ENCODE data around the gene FBXL13.
"Not testable (repeated sequence)": the region's sequence is repeated elsewhere in the genome, so short reads cannot be mapped to it uniquely, and the experiment has no call there.

The FBXL13 gene

GRCh38 chr7:103003004-103003403 is 71.6 kb downstream of the FBXL13 start:
- H3K4me3 ChIP-seq (ENCODE audit: low read depth, low read length): no peak overlapping the region
- TF ChIP-seq CTCF (IDR thresholded peaks at IDR 0.05; ENCODE audit: control insufficient read depth, extremely low read depth, insufficient read depth): no peak
- DNase-seq (ENCODE audit: low read depth): no peak

GRCh38 chr7:103001210-103001609 is 73.4 kb downstream of the FBXL13 start:
- H3K4me3 ChIP-seq (ENCODE audit: low read depth, low read length): no peak overlapping the region
- no peak for TF ChIP-seq CTCF (IDR thresholded peaks at IDR 0.05; ENCODE audit: control insufficient read depth, extremely low read depth, insufficient read depth)
- DNase-seq (ENCODE audit: low read depth): no peak

GRCh38 chr7:102996957-102997356 is 77.6 kb downstream of the FBXL13 start:
- no peak overlapping the region for H3K4me3 ChIP-seq (ENCODE audit: low read depth, low read length)
- no peak for DNase-seq (ENCODE audit: low read depth)
- no peak for TF ChIP-seq CTCF (IDR thresholded peaks at IDR 0.05; ENCODE audit: control insufficient read depth, extremely low read depth, insufficient read depth)

DNA sequence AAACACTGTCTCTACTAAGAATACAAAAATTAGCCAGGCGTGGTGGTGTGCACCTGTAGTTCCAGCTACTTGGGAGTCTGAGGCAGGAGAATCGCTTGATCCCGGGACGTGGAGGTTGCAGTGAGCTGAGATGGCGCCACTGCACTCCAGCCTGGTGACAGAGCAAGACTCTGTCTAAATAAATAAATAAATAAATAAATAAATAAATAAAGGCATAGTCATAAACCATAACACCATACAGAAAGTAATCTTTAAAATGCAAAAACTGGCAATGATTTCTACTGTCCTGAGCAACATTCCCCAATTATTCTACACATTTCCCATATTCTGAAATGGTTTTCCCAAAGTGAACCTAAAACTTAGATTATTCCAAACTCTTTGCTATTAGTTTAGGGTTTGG is 79.0 kb downstream of the FBXL13 start:
- not testable (repeated sequence) for DNase-seq (ENCODE audit: low read depth)

GRCh38 chr7:102994567-102994966 is 80.0 kb downstream of the FBXL13 start:
- DNase-seq (ENCODE audit: low read depth): no peak
- TF ChIP-seq CTCF (IDR thresholded peaks at IDR 0.05; ENCODE audit: control insufficient read depth, extremely low read depth, insufficient read depth): no peak
- H3K4me3 ChIP-seq (ENCODE audit: low read depth, low read length): no peak overlapping the region

More for the DNA sequence above, 79.0 kb downstream of the FBXL13 start:
- not testable (repeated sequence) for H3K4me3 ChIP-seq (ENCODE audit: low read depth, low read length)

DNA sequence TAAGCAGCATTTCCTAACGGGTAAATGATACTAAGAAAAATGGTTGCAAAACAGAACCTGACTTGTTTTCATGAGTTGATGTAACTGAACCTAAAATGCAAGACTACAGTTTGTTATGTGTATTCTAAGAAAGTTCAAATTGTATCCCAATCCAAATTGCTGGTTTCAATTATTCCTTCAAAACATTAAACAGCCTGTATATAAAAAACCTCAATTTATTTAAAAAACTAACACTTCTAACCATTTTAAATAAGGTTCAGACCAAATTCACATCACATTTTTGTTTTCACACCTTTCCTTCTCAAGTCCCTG is 80.9 kb downstream of the FBXL13 start:
- TF ChIP-seq CTCF (IDR thresholded peaks at IDR 0.05; ENCODE audit: control insufficient read depth, extremely low read depth, insufficient read depth): no peak
- H3K4me3 ChIP-seq (ENCODE audit: low read depth, low read length): no peak overlapping the region
- DNase-seq (ENCODE audit: low read depth): no peak

GRCh38 chr7:102992938-102993717 is 81.5 kb downstream of the FBXL13 start:
- TF ChIP-seq CTCF (IDR thresholded peaks at IDR 0.05; ENCODE audit: control insufficient read depth, extremely low read depth, insufficient read depth): no peak
- peak; percentile 89 for DNase-seq (ENCODE audit: low read depth)
- no peak overlapping the region for H3K4me3 ChIP-seq (ENCODE audit: low read depth, low read length)
